ENCODE measurements around the gene ELOVL3.

DNA sequence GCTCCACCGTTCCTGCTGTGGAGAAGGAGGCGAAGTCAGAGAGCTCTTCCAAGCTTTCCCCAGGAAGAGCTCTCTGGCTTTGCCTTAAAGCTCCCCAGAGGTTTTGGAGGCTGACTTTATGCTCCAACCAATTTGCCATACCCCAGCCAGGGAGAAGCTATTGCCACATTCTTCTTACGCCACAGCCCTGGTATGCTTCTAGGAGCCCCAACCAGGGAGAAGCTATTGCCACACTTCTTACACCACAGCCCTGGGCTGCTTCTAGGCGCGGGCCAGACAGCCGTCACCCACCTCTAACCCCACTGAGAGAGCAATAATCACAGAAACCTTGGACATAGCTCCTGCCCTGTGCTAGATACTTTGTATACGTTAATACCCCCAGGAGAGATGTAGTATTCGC lies 951 bp downstream of the ELOVL3 start:
- TF ChIP-seq, protein P1, sequence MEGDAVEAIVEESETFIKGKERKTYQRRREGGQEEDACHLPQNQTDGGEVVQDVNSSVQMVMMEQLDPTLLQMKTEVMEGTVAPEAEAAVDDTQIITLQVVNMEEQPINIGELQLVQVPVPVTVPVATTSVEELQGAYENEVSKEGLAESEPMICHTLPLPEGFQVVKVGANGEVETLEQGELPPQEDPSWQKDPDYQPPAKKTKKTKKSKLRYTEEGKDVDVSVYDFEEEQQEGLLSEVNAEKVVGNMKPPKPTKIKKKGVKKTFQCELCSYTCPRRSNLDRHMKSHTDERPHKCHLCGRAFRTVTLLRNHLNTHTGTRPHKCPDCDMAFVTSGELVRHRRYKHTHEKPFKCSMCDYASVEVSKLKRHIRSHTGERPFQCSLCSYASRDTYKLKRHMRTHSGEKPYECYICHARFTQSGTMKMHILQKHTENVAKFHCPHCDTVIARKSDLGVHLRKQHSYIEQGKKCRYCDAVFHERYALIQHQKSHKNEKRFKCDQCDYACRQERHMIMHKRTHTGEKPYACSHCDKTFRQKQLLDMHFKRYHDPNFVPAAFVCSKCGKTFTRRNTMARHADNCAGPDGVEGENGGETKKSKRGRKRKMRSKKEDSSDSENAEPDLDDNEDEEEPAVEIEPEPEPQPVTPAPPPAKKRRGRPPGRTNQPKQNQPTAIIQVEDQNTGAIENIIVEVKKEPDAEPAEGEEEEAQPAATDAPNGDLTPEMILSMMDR (IDR thresholded peaks at IDR 0.05): no peak
- TF ChIP-seq POLR2A (IDR thresholded peaks at IDR 0.05): no peak
